GM18498 (cell line): ENCODE data around the gene RAB3C.

ENCODE experiments used
- ATAC-seq: cut with Tn5 transposase; IDR thresholded peaks from one replicate; pipeline ENCODE4 v1.9.1; 2021; ENCODE audit warnings: mild to moderate bottlenecking, moderate library complexity; ENCODE audit not compliant: unreplicated experiment

RAB3C gene

DNA sequence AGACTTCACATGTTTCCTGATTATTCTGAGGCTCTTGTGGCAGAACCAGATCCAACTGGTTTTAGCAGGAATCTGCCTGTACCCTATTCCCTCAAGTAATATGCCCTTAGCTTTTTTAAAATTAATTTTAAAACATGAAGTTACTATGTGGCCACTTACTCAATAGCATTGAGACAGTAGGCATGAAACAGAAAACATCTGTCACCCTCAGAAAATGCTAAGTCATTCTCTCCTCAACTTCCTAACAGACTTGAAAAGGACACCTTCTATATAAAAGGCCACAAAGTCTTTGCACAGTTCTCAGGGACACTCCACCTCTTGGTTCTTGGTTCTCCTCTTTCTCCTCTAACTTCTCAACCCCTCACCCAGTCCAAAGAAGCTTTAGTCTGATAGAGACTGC lies 277.8 kb downstream of the RAB3C start:
- ATAC-seq: no peak

DNA sequence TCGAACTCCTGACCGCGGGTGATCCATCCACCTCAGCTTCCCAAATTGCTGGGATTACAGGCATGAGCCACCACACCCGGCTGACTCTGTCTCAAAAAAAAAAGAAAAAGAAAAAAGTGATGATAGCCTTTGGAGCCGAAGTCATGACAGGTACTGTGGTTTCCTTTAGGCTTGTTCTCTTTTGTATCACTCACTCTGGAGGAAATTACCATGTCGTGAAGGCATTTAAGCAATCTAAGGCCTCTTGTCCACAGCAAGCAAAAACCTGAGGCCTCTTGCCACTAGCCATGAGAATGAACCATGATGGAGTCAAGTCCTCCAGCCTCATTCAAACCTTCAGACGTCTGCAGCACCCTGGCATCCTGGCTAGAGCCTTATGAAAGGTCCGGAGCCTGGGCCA lies 286.1 kb downstream of the RAB3C start:
- ATAC-seq: no peak

DNA sequence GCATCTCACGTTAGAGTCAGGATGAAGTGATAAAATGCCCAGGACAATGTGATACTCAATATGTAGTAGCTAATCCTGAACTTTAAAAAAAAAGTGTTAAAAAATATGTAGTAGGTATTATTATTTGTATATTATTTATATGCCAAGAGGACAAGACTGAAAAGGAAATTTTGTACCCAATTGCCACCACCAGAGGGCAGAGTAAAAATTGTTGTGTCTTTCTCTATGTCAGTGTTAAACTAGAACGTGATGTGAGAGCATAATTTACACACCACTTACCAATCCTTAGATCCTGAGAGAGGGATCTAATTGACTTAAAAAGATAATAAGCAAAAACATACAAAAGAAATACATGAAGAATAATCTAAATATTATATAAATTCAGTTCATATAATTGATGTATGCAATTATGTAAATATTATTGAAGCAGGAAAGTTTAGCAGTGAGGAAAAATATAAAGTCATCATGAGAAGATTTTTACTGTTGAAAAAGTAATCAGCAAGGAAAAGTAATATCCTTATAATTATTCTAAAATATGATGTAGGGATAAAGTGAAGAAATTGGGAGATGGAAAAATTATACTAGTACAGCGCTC lies 288.9 kb downstream of the RAB3C start:
- ATAC-seq: no peak

DNA sequence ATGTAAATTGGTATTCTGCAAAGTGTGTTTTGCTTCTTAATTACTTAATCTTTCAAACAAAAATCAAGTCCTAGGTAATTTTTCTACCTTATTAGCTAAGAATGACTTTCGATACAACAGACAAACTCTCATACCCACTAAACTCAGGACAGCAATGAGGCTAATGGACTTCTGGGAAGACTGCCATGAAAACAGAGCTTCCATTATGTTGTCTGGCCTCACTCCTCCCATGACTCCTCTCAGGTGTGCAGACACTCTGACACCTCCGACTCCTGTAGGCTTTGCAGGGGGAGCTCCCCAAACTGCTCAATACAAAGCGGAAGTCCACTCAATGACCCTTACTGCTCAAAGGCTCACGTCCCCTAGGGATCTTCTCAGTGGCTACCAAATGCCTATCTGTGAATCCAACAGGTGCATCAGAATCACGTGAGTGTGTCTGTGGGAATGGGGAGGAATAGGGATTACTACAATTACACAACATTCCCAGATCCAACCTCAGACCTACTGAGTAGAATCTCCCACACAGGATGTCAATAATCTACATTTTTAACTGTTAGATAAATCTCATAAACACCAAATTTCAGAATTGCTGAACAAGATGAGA lies 289.9 kb downstream of the RAB3C start:
- no peak for ATAC-seq

DNA sequence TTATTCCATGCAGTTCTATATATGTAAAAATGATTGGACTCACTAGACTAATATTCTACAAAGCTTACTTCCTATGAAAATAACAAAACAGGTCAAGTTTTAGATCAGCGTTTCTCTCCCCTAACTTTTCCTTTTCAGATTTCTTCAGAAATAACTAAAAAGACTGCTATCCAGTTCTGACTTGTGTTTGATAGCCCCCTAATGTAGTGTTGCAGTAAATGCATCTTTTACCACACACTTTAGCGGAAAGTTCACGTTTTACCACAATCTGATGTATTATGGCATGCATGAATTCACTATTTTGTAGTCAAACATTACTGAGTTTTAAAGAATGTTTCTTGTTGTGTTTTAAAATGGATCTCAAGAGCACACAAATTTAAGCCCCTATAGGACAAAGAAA lies 292.7 kb downstream of the RAB3C start:
- no peak for ATAC-seq

DNA sequence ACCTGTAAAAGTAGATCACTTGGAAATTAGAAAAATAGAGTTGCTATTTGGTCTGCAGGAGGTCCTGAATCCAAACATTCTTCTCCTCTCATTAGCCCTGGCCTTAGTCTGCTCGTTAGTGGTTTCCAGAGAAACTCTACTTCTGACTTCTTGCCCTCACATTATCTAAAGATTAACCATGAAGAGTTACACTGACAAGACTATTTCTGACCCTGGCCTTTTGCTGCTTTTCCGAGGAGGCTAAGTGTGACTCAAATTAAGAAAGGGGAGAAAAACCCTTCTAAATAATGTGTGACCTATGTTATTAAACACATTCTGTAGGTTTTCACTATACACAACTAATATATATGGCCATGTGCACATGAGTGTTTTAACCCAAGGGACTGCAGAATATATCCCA lies 302.4 kb downstream of the RAB3C start:
- ATAC-seq: no peak

DNA sequence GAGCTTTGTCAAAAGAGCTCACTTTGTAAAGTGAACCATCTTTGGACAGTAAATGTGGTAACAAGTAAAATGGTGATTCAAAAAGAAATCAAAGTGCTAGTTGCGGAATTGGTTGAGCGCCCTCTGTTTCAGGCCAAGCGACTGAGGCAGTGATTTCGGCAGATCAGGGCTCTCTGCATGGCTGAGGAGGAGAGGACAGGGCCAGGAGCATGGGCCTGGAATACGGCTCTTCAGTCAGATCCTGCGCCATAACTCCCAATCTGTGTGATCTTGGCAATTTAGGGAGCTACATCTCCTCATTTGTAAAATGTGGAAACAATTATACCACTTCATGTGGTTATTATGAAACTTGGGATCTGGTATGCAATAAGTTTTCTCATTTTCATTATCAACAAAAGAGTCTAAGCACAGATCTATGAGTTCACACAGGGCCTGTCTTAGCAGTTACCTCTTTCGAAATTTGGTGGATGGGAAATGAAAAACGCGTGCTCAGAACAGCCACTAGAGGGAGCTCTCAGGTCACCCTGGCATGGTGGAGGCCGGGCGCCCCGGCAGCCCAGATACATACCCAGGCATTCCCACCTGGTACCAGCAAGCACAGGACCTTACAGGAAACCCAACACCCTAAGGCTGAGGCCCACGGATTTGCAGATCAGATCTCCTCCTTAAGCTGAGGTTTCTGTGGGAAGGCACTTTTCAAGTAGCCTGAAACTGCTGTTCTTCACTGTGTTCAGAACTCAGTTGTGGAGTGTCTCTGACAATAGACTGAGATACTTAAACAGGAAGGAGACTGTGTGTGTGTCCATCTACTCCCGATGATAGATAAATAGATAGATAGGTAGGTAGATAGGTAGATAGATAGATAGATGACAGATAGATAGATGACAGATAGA lies 303.7 kb downstream of the RAB3C start:
- peak; percentile 90 for ATAC-seq

DNA sequence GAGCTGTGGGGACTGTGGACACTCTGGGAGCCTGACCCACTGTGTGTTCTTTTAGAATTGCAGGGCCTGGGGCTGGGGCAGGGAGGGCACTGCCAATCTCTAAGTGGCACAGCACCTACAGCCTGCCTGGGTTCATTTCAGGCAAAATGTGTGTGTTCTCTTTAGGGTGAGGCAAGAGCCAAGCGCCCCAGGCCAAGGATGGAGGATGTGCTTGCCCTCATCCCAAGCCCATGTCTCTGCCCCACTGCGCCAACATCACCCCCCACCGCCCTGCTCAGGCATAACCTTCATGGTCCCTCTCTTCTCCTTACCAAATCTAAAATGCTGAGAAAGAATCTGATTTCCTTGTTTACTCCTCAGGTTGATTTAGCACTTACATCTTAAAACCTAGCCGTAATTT lies 304.4 kb downstream of the RAB3C start:
- ATAC-seq: no peak

DNA sequence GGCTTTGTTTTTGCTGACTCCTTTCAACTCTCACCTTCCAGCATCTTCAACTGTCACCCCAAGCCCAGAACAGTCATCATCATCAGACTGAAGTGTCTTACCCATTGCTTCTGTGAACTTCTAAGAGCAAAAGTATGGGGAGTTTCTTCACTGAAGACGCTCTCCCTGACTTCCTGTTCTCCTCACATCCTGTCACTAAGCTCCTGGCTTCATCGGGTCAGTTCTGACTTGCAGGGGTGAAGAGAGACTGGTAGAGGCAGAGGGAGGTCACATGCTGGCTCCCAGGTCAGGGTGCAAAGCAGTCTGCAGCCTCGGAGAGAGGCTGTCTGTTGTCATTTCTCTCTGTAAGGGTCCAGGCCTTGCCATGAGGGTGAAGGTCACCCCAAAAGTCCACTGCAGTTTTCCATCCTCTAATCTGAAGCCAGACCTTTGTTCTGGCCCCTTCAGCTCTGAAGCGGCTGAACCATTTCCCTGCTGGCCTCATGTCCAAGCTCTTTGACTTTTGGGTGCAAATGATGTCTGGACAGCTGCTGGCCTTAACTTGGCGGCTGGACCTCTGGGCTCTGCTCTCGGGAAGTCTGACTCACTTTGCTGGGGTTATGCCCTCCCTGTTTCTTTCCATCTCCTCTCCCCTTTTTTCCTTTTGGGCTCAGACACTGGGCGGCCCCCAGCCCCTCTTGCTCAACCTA lies 305.0 kb downstream of the RAB3C start:
- no peak for ATAC-seq

DNA sequence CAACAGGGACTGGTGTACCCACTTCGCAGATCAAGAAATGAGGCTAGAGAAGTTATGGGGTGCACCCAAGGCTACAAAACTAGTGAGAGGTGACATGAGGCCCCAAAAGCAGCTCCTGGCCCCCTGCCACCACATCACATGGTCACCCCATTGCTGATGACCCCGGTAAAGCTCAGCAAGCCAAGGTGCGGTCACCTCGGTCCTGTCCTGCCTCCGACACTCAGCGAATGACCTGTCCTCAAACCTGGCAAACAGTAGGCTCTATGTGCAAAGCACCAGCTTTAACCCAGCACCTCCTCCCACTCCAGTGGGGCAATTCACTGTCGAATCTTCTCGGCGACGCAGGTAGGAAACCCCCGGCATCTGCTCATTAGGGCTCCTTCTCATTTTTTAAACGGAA lies 307.4 kb downstream of the RAB3C start:
- no peak for ATAC-seq

DNA sequence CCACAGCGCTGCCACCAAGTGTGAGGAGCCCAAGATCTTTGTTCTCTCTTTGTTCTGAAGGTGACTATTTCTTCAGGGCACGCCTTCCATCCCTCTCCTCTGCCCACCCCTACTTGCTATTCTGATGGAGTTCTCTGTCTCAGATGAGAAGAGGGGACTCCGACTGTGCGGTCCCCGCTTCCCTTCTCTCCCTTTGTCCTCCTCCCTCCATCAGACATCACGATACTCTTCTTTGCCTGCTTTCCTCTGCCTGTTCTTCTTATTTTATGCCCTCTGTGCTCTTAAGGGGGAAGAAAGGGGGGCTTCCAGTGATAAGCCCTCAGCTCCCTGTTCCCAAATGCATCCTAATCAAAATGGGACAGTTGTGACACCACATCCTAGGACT lies 307.8 kb downstream of the RAB3C start:
- no peak for ATAC-seq

DNA sequence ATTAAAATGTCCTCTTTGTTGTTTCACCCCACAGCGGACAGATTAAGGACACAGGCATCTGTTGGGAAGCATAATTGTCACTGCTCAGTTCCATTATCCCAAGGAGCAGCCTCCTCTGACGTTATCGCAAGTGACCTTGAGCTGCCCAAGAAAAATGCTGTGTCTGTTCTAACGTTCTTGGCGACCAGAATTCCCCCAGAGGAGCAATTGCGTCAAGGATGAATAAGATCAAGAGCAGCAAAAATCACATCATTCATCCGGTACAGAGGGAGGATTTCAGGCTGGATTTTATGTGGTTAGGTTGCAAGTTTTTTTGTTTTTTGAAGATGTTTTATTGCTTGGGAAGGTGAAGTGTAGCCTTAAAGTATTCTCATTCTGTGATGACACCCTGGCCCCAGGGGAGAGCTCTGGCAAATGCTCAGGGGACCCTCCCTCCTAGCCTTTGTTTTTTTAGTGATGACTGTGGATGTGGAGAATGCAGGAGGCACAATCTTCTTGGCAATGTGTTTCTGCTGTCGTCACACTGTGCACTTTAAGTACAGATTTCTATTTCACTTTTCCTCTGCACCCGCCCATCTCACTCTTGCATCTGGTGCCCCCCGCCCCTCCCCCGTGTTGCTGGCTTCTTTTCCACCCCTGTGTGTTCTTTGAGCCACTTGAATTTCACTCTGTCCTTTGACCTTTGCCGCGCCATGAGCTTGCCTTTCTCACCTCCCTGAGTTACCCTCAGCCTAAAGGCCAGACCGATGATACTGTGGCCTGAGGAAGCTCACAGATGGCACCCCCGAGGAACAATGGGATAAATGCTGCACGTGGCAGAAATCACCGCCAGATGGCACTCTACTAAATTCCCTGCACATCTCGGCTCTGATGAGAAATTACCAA lies 308.5 kb downstream of the RAB3C start:
- ATAC-seq: no peak

DNA sequence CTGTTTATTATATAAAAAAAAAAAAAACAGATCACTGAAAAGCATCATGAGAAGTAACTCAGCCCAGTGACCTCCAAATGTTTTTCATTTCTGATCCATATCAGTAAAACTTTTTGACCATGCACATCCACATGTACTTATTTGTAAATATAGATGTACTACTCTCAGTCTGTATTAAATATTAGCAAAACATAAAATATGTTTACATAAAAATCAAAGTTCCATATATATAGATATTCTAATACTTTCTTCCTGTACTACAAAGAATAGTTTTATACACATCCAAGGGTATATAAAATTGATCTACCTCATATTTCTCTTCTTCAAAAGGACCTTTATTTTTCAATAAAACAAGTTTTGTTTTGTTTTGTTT lies 309.1 kb downstream of the RAB3C start:
- no peak for ATAC-seq

DNA sequence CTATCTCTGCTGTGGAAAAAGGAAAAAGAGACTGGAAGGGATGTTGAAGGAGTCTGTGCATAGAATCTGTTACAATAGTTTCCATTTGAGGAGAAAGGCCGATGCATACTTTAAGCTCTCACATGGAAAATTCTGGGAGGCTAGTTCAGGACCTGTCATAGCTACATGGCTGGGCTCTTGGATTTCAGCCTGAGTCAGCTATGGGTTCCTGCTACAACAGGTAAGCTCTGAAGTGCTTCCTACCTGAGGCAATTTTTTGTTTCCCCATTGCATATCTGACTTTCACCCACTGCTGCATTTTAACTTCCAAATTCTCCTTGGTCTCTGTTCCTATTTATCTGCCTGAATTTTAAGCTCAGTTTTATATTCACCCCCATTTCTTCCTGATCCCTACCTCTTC lies 310.7 kb downstream of the RAB3C start:
- no peak for ATAC-seq

DNA sequence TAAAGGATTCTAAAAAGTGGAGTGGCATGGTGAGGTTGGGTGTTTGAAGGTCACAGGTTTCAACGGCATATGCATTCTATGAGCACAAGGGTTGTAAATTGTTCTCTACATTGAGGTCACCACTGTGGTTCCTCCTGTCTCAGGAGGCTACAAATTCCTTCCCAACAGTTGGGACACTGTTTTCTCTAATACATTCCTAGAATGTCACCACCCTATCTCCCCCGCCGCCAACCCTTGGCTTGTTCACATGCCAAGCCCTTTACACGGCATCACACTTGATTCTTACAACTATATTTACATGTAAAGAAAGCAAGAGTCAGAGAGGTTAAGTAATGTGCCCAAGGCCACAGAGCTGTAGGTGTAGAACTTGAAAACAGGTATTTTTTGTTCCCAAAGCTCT lies 315.1 kb downstream of the RAB3C start:
- ATAC-seq: no peak

DNA sequence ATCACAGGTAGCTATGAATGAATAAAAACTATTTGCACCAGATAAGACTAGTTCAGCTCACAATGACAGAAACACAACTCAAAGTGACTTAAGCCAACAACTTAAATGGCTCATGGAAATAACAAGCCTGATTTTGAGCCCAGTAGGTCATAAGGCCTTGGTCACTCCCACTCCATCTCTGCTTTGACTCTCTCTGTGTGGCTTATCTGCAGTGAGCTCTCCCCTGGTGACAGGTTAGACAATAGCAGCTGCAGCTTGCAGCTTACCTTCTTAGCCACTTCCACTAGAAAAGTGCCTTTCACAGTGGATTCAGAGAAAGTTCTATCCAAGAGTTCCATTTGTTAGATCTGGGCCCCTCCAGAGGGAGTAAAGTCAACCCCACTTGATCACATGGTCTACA lies 315.7 kb downstream of the RAB3C start:
- ATAC-seq: no peak

DNA sequence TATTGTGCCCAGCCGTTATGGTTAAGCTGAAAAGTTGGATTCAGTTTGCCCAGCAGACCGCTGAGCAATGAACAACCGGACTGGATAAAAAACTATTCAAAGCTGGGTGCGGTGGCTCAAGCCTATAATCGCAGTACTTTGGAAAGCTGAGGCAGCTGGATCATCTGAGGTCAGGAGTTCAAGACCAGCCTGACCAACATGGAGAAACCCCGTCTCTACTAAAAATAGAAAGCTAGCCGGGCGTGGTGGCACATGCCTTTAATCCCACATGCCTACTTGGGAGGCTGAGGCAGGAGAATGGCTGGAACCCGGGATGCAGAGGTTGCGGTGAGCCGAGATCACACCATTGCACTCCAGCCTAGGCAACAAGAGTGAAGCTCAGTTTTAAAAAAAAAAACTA lies 318.4 kb downstream of the RAB3C start:
- no peak for ATAC-seq

DNA sequence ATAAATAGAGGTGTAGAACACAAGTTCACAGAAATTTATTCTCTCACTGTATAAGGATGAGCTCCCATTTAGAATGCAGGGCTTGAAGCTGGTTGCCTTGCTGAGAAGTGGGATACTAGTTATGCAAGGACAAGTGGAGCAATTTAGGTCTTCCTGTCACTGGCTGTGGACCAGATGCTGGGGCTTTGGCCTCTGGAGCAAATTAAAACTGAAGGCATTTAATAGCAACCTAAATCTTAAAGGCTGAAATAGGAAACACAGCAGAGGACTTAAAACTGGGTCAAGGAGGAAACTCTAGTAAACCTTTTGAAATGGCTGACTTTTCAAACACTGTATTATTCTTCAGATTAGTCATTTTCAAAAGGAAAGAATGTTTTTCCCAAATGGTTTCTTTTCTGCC lies 319.4 kb downstream of the RAB3C start:
- ATAC-seq: no peak

DNA sequence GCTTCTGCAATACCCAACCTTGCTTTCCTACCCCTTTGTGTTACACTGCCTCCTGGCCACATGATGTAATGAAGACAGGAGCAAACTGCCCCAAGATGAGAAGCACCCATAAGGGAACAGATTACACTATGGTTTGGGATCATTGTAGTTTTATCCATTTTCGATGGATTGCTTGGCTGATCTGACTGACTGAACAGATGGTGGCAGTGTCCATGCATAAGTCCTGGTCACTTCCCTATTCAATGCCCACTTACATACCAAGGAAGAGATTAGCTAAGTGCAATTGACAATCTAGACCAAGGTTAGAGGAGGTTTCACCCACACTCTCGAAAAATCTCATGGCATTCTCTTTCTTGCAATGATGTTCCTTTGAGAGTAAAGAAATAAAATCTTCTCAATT lies 319.9 kb downstream of the RAB3C start:
- no peak for ATAC-seq

DNA sequence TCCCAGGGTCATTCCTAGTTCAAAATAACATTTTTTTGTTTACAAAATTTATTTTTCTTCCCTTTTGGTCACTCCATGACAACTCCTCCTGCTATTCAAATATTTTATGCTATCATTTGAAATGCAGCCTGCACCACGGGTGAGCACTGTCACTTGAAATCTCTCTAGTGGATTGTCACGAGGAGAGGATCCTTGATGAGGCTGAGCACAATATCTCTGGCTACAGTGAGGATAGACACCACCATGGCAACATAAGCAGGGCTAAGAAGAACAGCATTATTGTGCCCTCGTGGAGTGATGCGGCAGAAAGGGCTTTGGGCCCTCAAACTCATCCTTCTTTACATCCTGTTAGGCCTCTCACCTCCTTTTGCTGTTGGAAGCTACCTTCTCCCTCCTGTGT lies 321.9 kb downstream of the RAB3C start:
- ATAC-seq: no peak

DNA sequence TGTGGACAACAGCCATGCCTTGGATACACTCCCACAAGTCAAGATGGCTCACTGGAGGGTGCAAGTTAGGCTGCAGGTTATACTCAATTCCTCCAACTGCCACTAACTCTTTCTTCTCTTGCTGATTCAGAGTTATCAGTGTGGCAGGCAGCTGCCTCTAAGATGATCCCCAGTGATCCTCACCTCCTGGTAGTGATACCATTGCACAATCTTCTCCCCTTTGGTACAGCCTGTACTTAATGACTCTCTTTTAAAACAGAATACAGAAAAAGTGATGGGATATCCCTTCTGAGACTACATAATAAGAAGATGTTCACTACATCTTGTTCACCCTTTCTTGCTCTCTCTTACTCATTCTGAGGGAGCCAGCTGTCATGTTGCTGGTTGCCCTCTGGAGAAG lies 323.1 kb downstream of the RAB3C start:
- ATAC-seq: no peak
